GM19351 (cell line): Measurements from ENCODE around the gene VWA3A.

Experiments used
- ATAC-seq: cut with Tn5 transposase; IDR thresholded peaks from one replicate; pipeline ENCODE4 v1.9.1; 2021; ENCODE audit warnings: mild to moderate bottlenecking, moderate library complexity; ENCODE audit not compliant: unreplicated experiment

The VWA3A gene

GRCh38 chr16:22198547-22199293 lies 106.4 kb downstream of the VWA3A start:
- ATAC-seq = no peak

DNA sequence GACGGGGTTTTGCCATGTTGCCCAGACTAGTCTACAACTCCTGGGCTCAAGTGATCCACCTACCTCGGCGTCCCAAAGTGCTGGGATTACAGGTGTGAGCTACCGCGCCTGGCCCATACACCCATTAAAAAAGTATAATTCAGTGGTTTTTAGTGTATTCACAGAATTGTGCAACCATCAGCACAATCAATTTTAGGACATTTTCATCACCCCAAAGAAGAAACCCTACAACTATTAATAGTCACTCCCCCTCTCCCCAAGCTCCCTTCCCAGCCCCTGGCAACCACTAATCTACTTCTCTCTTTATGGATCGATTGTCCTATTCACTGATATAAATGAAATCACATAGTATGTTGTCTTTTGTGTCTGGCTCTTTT lies 109.9 kb downstream of the VWA3A start:
- no peak for ATAC-seq

DNA sequence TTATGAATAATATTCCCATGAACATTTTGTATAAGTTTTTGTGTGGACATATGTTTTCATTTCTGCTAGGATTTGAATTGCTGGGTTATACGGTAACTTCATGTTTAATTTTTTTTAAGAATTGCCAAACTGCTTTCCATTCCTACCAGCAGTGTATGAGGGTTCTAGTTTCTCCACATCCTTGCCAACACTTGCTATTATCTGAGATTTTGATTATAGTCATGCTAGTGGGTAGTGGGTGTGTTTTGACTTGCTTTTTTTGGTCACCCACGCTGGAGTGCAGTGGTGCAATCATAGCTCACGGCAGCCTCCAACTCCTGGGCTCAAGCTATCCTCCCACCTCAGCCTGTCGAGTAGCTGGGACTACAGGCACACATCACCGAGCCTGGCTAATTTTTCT lies 110.8 kb downstream of the VWA3A start:
- ATAC-seq = no peak

DNA sequence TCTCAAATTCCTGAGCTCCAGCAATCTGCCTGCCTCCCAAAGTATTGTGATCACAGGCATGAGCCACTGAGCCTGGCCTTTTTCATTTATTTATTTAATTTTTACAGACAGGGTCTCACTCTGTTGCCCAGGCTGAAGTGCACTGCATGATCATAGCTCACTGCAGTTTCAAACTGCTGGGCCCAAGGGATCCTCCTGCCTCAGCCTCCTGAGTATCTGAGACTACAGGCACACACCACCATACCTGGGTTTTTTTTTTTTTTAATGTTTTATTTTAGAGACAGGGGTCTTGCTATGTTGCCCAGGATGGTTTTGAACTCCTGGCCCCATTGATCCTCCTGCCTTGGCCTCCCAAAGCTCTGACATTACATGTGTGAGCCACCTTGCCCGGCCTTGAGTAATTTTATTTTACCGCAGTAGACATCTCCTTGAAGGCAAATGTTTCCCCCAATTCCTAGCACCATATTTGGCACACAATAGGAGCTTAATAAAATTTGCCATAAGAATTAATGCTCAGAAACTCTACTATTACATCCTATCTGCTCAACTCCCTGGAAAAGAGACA lies 111.8 kb downstream of the VWA3A start:
- ATAC-seq = no peak

DNA sequence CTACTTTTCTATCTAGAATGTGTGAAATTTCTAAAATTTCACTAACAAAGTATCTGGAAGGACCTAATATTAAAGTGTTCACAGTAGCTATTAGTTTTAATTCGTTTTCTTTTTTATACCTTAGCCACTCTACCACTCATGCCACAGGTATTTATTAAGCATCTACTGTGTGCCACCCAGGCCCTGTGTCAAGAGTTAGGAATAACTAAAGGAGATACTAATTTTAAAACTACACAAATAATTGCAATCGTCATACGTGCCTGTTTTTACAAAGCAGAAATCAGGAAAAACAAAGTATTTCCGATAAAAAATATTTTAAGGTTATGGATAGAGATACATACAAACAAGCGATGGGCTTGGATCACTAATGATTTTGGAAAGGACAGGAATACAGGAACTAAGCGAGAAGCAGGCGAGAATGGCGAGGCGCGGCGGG lies 113.3 kb downstream of the VWA3A start:
- no peak for ATAC-seq

DNA sequence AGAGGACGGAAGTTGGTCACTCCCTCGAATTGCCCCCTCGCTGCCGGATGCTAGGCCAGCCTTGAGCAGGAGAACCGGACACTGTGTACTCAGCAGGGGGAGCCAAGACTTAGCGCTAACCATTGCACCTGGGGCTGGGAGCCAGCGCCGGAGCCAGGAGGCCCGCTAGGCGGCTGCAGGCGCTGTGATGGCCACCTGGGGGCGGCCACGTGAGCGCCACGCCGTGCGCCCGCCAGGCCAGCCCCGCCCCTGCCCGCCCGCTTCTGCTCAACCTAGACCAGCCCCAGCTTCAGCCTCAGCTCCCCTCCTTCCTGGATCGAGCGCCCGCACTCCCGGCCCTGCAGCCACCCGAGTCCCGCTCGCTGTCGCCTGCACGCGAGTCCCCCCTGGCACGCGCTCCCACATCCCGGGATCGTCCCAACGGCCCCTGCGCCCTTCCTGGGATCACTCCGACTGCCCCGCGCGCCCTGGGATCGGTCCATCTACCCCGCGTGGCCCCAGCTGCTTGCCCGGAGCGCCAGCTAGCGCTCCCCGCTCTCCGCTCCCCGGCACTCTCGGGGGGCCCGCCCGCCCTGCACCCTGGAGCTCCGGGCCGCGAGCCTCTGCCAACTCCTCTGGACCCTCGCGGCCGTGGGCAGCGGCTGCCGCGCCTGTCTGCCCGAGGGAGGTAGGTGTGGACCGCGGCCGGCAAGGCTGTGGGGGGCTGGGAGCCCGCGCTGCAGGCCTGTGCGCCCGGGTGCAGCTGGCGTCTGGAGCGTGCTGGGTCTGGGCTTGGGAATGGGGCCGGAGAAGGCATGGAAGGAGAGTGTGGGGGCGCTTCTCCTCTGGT lies 113.9 kb downstream of the VWA3A start, which contains the start of gene EEF2K:
TSS of gene EEF2K (plus strand) at position 266 of the 829 bp plus-strand sequence. CDS start 19,452 bp downstream, outside the sequence.
- peak; percentile 83 for ATAC-seq
